ENCODE results near the gene SLCO4C1. TPM values are rescaled to one million over a fixed set of nuclear protein-coding genes. Genes with fewer than 3 reads are reported as not detected.
"Not testable (repeated sequence)": the region's sequence is repeated elsewhere in the genome, so short reads cannot be mapped to it uniquely, and the experiment has no call there.

The SLCO4C1 gene
- under 1 TPM in 2 of 4 donors, not detected in 2; 0.09 to 0.76 TPM for total RNA-seq

DNA sequence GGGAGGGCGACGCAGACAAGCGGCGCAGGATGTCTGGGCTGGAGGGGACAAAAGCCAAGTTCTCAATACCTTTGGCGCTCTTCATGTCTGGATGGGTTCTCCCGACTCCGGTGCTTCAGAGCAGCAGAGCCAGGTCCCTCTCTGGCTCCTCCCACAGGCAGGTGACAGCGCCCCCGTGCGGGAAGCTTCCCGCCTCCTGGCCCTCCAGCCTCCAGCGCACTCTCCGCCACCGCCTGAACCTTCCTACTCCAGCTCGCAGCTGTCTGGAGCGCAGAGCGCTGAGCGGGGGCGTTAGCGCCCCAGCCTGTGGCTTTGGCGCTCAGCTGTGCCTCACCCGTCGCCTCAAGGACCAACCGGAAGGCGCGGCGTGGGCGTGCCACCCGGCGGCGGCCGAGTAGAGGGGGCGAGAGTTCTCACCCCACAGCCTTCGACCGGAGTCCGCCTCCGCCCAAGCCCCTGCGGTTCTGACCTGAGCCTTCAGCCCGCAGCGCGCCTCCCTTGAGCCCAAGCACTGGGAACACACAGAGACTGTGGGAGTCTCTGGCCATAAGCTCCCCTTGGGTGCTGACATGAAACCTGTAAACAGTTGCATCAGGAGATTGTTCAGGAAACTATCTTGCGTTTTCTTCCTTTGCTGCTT is at the start of gene SLCO4C1:
SLCO4C1 (minus strand) TSS at position 107 of the 640 bp plus-strand sequence; CDS start at position 85, 22 bp downstream.
- peak in 1 of 2 donors; percentile 18 for DNase-seq
- peak within 1 kb of the TSS in 1 of 2 donors; percentile 1 for H3K4me3 ChIP-seq
- H3K4me1 ChIP-seq: peaks cover 0 to 4% of the 10 kb centered on the region in 2 donors
- H3K27ac ChIP-seq: no peak within 1 kb of the TSS
- TF ChIP-seq CTCF (IDR thresholded peaks at IDR 0.05): no peak
- no peak for TF ChIP-seq POLR2A (IDR thresholded peaks at IDR 0.05)
- no peaks in the 10 kb centered on the region for H3K9me3 ChIP-seq
- intact Hi-C loops (cut with DNase I; ENCODE audit: low total_unique reads): no loop called here
- no peaks in the 10 kb centered on the region for H3K27me3 ChIP-seq
- no peaks in the 10 kb centered on the region for H3K36me3 ChIP-seq

GRCh38 chr5:102341681-102342288 is 45.7 kb upstream of the SLCO4C1 start:
- no peaks in the 10 kb centered on the region for H3K36me3 ChIP-seq
- intact Hi-C loops (cut with DNase I; ENCODE audit: low total_unique reads): no loop called here
- no peak for DNase-seq

DNA sequence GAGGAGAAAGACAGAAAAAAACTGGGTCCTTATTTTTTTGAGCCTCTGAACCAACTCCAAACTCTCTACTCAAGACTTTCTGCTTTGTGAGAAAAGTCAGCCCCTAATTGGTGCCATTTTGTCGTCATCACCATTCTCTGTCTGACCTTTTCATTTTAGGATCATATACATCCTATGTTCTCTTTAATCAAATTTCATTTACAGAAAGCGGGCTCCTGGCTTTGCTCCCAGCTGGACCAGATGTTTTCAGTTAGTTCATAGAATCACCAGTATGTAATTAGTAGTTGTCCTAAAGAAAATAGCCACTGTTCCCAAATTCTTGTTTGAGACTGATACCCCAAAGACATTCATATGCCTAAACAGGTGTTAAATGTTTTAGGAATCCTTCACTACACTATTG is 28.6 kb upstream of the SLCO4C1 start:
- TF ChIP-seq CTCF (IDR thresholded peaks at IDR 0.05) (no peak), POLR2A (IDR thresholded peaks at IDR 0.05) (no peak)
- H3K36me3 ChIP-seq: no peaks in the 10 kb centered on the region
- no peak overlapping the region for H3K4me3 ChIP-seq
- intact Hi-C loops (cut with DNase I; ENCODE audit: low total_unique reads): no loop called here
- H3K9me3 ChIP-seq: no peaks in the 10 kb centered on the region
- no peak for DNase-seq
- no peaks in the 10 kb centered on the region for H3K27me3 ChIP-seq
- H3K4me1 ChIP-seq: no peaks in the 10 kb centered on the region
- no peak overlapping the region for H3K27ac ChIP-seq

More at GRCh38 chr5:102341681-102342288, 45.7 kb upstream of the SLCO4C1 start:
- no peaks in the 10 kb centered on the region for H3K27me3 ChIP-seq
- TF ChIP-seq CTCF (IDR thresholded peaks at IDR 0.05): no peak
- TF ChIP-seq POLR2A (IDR thresholded peaks at IDR 0.05): no peak
- no peak overlapping the region for H3K27ac ChIP-seq
- H3K4me1 ChIP-seq: no peaks in the 10 kb centered on the region
- no peak overlapping the region for H3K4me3 ChIP-seq
- H3K9me3 ChIP-seq: no peaks in the 10 kb centered on the region

- H3K27ac ChIP-seq; DNase-seq; H3K4me1 ChIP-seq; H3K36me3 ChIP-seq; H3K9me3 ChIP-seq; intact Hi-C loops (cut with DNase I; ENCODE audit: low total_unique reads); H3K4me3 ChIP-seq; H3K27me3 ChIP-seq: not testable (repeated sequence)
Measured at GRCh38 chr5:102318801-102319200, 22.7 kb upstream of the SLCO4C1 start.

DNA sequence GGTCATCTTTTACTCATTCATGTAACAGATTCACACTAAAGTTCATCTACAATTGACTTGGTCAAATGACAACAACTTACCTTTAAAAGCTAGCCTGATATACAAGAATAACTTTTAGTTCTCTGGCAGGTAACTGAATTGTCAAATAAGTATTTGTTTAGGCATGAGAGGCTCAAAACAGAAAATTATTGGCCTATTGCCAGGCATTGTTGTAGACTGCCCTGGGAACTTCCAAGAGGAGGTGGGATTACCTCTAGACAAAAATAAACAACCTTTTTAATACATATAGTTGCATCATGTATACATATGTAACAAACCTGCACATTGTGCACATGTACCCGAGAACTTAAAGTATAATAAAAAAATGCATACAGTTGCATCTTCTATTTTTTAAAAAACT is 18.2 kb upstream of the SLCO4C1 start:
- TF ChIP-seq POLR2A (IDR thresholded peaks at IDR 0.05): no peak
- no peak for TF ChIP-seq CTCF (IDR thresholded peaks at IDR 0.05)
- H3K9me3 ChIP-seq: no peaks in the 10 kb centered on the region
- H3K27ac ChIP-seq: no peak overlapping the region
- no peaks in the 10 kb centered on the region for H3K36me3 ChIP-seq
- no peak for DNase-seq
- no peaks in the 10 kb centered on the region for H3K4me1 ChIP-seq
- no peaks in the 10 kb centered on the region for H3K27me3 ChIP-seq
- H3K4me3 ChIP-seq: no peak overlapping the region
- intact Hi-C loops (cut with DNase I; ENCODE audit: low total_unique reads): no loop called here
